GM18861 (cell line): Measurements from ENCODE around the gene SHLD1.

Experiments used
- ATAC-seq: cut with Tn5 transposase; IDR thresholded peaks from one replicate; pipeline ENCODE4 v1.9.1; 2021; ENCODE audit not compliant: unreplicated experiment

The SHLD1 gene

DNA sequence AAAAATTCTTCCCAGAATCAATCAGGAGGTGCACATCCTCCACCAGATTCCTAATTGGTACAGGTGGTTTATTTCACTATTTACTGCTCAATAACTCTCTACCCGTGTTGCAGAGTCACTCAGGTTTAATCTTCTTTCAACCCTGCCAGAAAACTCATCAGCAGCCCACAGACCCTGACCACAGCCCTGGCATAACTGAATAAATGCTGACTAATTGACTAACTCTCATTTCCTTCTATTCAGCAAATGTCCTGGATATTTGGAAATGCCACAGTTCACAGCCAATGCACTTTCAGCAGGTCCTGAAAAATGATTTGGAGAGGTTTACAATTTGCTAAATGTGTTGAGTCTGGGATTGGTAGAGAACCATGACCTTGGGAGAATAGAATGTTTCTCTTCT, 137.8 kb downstream of the SHLD1 start:
- ATAC-seq: no peak

DNA sequence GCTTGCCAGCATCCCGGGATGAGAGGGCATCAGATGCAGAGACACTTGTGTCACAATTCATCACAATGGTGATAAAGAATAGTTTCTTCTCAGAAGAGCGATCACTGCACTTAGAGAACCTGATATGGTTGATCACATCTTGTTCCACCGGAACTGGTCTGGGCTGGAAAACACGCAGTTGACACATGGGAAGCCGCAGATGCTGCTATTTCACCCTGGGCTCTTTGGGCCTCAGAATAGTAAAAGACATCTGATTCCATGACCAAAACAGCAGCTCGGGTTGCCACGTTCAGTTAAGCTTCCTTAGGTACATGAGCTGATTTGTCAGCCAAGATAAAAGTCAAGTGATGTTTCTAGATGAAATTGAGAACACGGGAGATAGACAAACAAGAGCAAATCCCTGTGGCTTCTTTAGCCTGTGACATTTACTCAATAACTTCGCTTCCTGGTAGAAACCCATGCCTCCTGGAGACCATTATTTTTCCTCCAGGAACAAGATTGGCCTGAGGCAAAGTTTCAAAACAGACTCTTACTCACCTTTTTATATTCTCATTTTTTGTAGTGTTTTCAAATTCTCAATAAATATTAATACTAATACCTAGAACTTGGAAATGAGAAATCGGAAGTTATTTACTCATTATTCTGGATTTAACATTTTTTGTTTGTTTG, 140.7 kb downstream of the SHLD1 start:
- ATAC-seq: no peak

DNA sequence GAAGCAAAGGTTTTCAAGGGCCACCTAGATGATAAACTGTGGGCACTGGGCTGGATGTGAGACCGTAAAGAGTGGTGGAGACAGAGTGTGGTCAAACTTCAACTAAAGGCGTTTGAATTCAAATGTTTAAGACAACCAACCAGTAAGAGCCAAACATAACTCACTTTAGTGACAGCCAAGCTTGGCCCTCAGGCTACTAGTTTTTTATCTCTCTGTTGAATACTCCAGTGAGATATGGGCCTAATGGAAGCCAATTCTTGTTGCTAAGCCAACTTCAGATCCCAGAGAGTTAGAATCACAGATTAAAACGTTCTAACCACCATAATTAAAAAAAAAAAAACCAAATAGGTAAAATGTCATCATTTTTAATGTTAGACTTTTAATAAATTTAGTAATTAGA, 142.9 kb downstream of the SHLD1 start:
- ATAC-seq: no peak

DNA sequence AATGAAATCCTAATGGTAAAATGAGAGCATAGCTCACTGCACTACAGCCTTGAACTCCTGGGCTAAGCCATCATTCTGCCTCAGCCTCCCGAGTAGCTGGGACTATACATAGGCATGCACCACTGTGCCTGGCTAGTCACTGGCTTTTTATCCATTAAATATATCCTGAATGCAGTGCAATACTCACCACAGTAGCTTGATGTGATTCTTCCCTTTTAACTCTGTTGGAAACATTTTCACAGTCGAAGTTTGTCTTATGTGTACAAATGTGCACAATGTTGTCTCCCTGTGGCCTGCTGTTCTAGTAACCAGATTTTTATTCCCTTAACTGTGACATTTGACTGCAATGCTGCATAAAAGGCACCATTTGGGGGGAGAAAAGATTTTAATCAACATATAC, 143.4 kb downstream of the SHLD1 start:
- no peak for ATAC-seq

DNA sequence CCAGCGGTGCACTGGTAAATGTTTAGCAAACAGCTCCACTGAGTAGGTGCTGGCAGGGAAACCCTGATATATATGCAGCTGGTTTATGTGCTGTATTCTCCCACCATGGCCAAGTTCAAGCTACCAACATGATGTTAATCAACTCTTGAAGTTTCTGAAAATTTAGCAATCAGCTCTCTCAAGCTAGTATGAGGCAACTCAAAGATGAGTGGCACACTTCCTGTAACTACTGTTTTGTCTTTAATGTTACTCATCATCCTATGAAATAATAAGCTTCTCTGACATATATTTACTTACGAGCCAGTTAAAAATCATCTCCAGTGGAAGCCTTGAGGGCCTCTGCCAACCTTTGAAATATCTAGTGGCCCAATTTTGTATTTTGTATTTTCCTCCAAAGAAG, 145.4 kb downstream of the SHLD1 start:
- ATAC-seq: no peak

DNA sequence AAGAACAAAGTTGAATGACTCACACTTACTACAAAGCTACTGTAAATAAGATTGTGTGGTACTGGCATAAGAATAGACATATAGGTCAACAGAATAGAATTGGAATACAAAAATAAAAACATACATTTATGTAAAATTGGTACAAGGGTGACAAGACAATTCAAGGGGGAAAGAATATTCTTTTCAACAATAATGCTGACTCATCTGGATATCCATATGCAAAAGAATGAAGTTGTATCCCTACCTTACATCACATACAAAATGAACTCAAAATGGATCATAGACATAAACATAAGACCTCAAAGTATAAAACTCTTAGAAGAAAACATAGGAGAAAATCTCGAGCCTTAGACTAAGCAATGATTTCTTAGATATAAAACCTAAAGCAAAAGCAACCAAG, 149.2 kb downstream of the SHLD1 start:
- ATAC-seq: no peak

DNA sequence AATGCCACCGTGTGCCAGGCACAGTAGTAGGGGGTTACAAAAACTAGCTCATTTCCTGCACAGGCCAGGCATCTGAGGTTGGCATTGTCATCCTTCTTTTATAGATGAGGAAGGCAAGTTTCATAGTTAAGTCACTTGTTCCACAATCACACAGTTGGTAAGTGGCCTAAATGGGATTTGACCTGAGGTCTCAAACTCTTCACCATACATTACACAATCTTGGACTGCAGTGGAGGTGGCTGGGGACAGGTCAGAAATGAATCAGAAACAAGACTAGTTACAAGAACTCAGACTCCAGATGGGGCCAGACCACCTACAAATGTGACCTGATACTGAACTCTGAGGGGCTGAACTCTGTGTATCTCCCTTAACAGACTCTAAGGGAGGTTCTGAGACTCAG, 150.7 kb downstream of the SHLD1 start:
- ATAC-seq: no peak

DNA sequence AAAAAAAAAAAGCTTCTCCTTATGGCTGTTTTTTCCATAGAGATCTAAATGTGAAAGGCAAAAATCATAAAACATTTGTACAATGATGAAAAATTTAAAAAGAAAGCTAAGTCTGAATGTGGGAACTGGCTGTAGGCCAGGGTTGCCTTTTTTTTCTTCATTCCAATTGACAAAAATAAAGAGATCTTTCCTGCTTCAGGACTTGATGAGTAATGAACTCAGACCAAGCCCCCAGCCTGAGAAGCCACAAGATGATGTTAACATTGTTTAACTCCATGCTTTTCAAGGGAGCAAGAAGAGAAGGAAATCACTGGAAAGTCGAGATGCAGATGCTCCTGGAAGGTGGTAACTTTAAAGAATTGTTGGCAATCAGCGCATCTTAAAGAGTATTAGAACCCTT, 158.8 kb downstream of the SHLD1 start:
- ATAC-seq: no peak

DNA sequence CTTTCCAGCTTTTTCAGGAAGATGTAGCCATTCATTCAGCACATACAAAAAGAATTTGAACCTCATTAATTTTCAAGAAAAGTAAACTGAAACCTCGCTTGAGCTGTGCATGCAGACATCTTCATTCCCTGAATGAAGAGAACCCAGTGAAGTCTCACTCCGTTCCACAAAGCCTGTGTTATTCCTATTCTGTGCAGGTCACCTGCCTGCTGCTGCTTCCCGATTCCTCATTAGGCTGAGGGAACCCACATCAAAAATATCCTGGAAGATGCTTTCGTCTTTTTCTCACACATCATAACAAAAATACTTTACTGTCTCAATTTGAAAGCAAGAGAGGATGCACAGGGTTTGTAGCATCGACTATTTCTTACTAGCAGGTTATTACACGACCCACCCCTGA, 160.0 kb downstream of the SHLD1 start:
- no peak for ATAC-seq

DNA sequence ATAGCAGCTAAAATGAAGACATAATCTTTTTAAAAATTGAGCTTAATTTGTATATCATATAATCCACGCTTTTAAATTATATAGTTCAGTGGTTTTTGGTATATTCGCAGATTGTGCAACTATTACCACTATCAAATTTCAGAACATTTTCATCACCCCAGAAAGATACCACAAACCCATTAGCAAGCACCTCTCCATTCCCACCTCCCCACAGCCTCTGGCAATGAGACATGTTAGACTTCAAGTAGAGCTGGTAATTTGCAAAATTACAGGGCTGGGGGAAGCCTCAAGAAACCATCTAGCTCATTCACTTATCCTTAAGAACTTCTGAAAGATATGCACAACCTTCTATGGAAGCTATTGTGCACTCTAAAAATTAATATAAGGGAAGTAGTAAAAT, 163.0 kb downstream of the SHLD1 start:
- ATAC-seq: no peak
